ENCODE data around the gene MYH1.

The MYH1 gene

GRCh38 chr17:10477701-10478100, 40.6 kb downstream of the MYH1 start:
- Histone ChIP-seq H3K9me2 (replicated peaks; ENCODE audit: low read depth, low read length) (no peaks in the 10 kb centered on the region), H3K4me1 (ENCODE audit: insufficient read depth, low read length, poor library complexity, severe bottlenecking) (no peaks in the 10 kb centered on the region), H3K79me2 (ENCODE audit: insufficient read depth, low read length) (no peaks in the 10 kb centered on the region), H3K27me3 (ENCODE audit: insufficient read depth, low read length, poor library complexity, severe bottlenecking) (no peaks in the 10 kb centered on the region), H3F3A (ENCODE audit: low read depth) (no peaks in the 10 kb centered on the region), H3K9me3 (ENCODE audit: insufficient read depth, low read depth, low read length) (no peaks in the 10 kb centered on the region), H2AFZ (ENCODE audit: low read length) (no peak overlapping the region), H3K9ac (ENCODE audit: low read depth, low read length, poor library complexity, severe bottlenecking) (no peak overlapping the region), H3K4me2 (ENCODE audit: low read depth, low read length, poor library complexity, severe bottlenecking) (no peak overlapping the region), H3K4me3 (ENCODE audit: low read length, poor library complexity, severe bottlenecking) (no peak overlapping the region), H3K36me3 (ENCODE audit: insufficient read depth, low read length) (no peaks in the 10 kb centered on the region), H4K20me1 (ENCODE audit: insufficient read depth, low read length, poor library complexity, severe bottlenecking) (no peaks in the 10 kb centered on the region)
- no peak for TF ChIP-seq EZH2phosphoT487 (IDR thresholded peaks at IDR 0.05; ENCODE audit: borderline replicate concordance)
- TF ChIP-seq CTCF (conservative IDR thresholded peaks at IDR 0.05; ENCODE audit: low read length), result no peak

- no peak overlapping the region for H3K9ac ChIP-seq (ENCODE audit: low read depth, low read length, poor library complexity, severe bottlenecking)
- no peak for TF ChIP-seq CTCF (conservative IDR thresholded peaks at IDR 0.05; ENCODE audit: low read length)
- no peak for TF ChIP-seq EZH2phosphoT487 (IDR thresholded peaks at IDR 0.05; ENCODE audit: borderline replicate concordance)
- no peaks in the 10 kb centered on the region for H3K27me3 ChIP-seq (ENCODE audit: insufficient read depth, low read length, poor library complexity, severe bottlenecking)
- no peaks in the 10 kb centered on the region for H3F3A ChIP-seq (ENCODE audit: low read depth)
- H3K4me3 ChIP-seq (ENCODE audit: low read length, poor library complexity, severe bottlenecking), result no peak overlapping the region
- no peaks in the 10 kb centered on the region for H3K9me2 ChIP-seq (replicated peaks; ENCODE audit: low read depth, low read length)
- H3K36me3 ChIP-seq (ENCODE audit: insufficient read depth, low read length), result no peaks in the 10 kb centered on the region
- H3K4me2 ChIP-seq (ENCODE audit: low read depth, low read length, poor library complexity, severe bottlenecking), result no peak overlapping the region
- H2AFZ ChIP-seq (ENCODE audit: low read length), result no peak overlapping the region
- H3K9me3 ChIP-seq (ENCODE audit: insufficient read depth, low read depth, low read length), result no peaks in the 10 kb centered on the region
- H4K20me1 ChIP-seq (ENCODE audit: insufficient read depth, low read length, poor library complexity, severe bottlenecking), result no peaks in the 10 kb centered on the region
- no peaks in the 10 kb centered on the region for H3K4me1 ChIP-seq (ENCODE audit: insufficient read depth, low read length, poor library complexity, severe bottlenecking)
- H3K79me2 ChIP-seq (ENCODE audit: insufficient read depth, low read length), result no peaks in the 10 kb centered on the region
These were observed 43.8 kb downstream of the MYH1 start for GRCh38 chr17:10474536-10474935.

GRCh38 chr17:10471858-10472257, 46.5 kb downstream of the MYH1 start:
- H3K36me3 ChIP-seq (ENCODE audit: insufficient read depth, low read length), result no peaks in the 10 kb centered on the region
- no peak overlapping the region for H3K9ac ChIP-seq (ENCODE audit: low read depth, low read length, poor library complexity, severe bottlenecking)
- TF ChIP-seq EZH2phosphoT487 (IDR thresholded peaks at IDR 0.05; ENCODE audit: borderline replicate concordance), result no peak
- TF ChIP-seq CTCF (conservative IDR thresholded peaks at IDR 0.05; ENCODE audit: low read length), result no peak
- H3K9me3 ChIP-seq (ENCODE audit: insufficient read depth, low read depth, low read length), result no peaks in the 10 kb centered on the region
- no peaks in the 10 kb centered on the region for H3K27me3 ChIP-seq (ENCODE audit: insufficient read depth, low read length, poor library complexity, severe bottlenecking)
- no peaks in the 10 kb centered on the region for H3F3A ChIP-seq (ENCODE audit: low read depth)
- H3K4me1 ChIP-seq (ENCODE audit: insufficient read depth, low read length, poor library complexity, severe bottlenecking), result no peaks in the 10 kb centered on the region
- no peaks in the 10 kb centered on the region for H4K20me1 ChIP-seq (ENCODE audit: insufficient read depth, low read length, poor library complexity, severe bottlenecking)
- no peak overlapping the region for H3K4me3 ChIP-seq (ENCODE audit: low read length, poor library complexity, severe bottlenecking)
- no peak overlapping the region for H2AFZ ChIP-seq (ENCODE audit: low read length)
- no peaks in the 10 kb centered on the region for H3K79me2 ChIP-seq (ENCODE audit: insufficient read depth, low read length)
- no peak overlapping the region for H3K4me2 ChIP-seq (ENCODE audit: low read depth, low read length, poor library complexity, severe bottlenecking)
- no peaks in the 10 kb centered on the region for H3K9me2 ChIP-seq (replicated peaks; ENCODE audit: low read depth, low read length)

All from Loucy (cell line).